ENCODE results near the gene ELP2.

DNA sequence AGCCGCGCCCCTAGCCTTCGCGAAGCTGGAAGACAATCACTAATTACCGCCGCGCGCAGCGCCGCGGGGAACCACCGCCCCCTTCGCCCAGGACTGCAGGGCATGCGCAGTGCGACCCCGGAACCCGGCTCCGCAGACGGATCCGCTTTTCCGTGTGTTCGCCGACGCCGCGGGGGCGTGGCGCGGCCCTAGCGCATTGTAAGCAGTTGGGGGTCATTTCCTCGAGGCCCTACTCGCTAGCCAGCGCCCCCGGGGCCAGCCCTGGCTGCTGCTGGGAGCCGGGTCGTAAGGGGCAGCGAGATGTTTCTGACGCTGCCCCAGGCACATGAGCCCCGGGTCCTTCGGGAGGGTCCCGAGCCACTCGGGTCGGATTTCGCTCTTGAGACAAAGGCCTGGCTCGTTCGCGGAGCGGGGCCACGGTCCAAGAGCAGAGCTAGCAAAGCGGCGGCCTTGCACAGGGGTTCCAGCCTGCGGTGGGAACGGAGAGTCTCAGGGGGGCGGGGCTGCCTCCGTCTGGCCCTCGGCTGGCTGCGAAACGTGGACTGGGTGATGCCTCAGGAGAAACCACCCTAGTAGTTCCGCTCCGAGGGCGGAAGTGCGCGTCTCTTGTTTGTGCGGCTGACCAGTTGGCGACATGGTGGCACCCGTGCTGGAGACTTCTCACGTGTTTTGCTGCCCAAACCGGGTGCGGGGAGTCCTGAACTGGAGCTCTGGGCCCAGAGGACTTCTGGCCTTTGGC, at the start of gene ELP2, which contains the start of gene SLC39A6:
- TF ChIP-seq CTCF (conservative IDR thresholded peaks at IDR 0.05): no peak
- TF ChIP-seq EZH2 (IDR thresholded peaks at IDR 0.05; ENCODE audit: low read depth): no peak
